HCT116 (cell line): ENCODE data around the gene MAP2K5.

ENCODE experiments used
- POLR2AphosphoS5 ChIP-seq: IDR thresholded peaks from 2 replicates; pipeline ENCODE4 v1.6.1; 2011; ENCODE audit warnings: mild to moderate bottlenecking, low read depth, low read length, moderate library complexity
- TCF7L2 ChIP-seq: IDR thresholded peaks from 2 replicates; pipeline ENCODE4 v1.7.0; 2011; ENCODE audit warnings: borderline replicate concordance, inconsistent platforms; ENCODE audit not compliant: insufficient read depth, insufficient read length; ENCODE audit errors: extremely low read depth

DNA sequence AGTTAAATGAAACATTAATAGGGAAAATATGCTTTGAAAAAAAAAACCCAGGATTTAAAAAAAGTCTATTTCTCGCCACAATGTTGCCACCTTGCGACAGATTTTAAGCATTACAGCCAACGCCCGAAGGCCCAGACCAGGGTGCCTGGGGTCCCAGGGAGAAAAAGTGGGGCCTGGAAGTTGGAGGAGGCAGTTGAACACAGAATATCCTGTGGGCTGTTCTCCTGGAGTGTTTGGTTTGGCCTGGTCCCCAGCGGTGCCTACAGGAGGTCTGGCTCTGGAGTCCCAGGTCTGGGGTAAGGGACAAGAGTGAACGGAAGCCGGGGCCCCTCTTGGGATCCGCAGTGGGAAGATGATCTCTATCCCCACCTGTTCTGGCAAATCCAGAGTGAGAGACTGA lies 294.0 kb downstream of the MAP2K5 start:
- TF ChIP-seq TCF7L2 (no peak), POLR2AphosphoS5 (no peak)
